Stomach smooth muscle (tissue), 2 donors: ENCODE measurements around the gene SLC66A1.

ENCODE experiments used
- H3K27ac ChIP-seq: one replicate; pipeline ENCODE4 v1.7.0; 2013; ENCODE audit warnings: mild to moderate bottlenecking, low read length, inconsistent platforms
- H3K27me3 ChIP-seq, 2 donors: one replicate each; pipeline ENCODE4 v1.7.0; 2013; ENCODE audit warnings: low read length in 2 of 2; ENCODE audit not compliant: insufficient read depth in 2 of 2, control insufficient read depth in 1 of 2
- H3K36me3 ChIP-seq, 2 donors: one replicate each; pipeline ENCODE4 v1.7.0; 2013; ENCODE audit warnings: low read length in 2 of 2; ENCODE audit not compliant: control insufficient read depth in 2 of 2, insufficient read depth in 2 of 2
- H3K4me1 ChIP-seq: one replicate; pipeline ENCODE4 v1.7.0; 2013; ENCODE audit warnings: low read length; ENCODE audit not compliant: control insufficient read depth, insufficient read depth
- H3K4me3 ChIP-seq, 2 donors: one replicate each; pipeline ENCODE4 v1.7.0; 2013; ENCODE audit warnings: low read length in 2 of 2
- H3K9ac ChIP-seq, 2 donors: one replicate each; pipeline ENCODE4 v1.7.0; 2013; ENCODE audit warnings: low read length in 2 of 2, mild to moderate bottlenecking in 1 of 2
- H3K9me3 ChIP-seq, 2 donors: one replicate each; pipeline ENCODE4 v1.7.0; 2013; ENCODE audit warnings: low read length in 2 of 2; ENCODE audit not compliant: control insufficient read depth in 2 of 2
- donor health status: healthy.
- donor health status: Pancreatic carcinoma.

SLC66A1 gene

DNA sequence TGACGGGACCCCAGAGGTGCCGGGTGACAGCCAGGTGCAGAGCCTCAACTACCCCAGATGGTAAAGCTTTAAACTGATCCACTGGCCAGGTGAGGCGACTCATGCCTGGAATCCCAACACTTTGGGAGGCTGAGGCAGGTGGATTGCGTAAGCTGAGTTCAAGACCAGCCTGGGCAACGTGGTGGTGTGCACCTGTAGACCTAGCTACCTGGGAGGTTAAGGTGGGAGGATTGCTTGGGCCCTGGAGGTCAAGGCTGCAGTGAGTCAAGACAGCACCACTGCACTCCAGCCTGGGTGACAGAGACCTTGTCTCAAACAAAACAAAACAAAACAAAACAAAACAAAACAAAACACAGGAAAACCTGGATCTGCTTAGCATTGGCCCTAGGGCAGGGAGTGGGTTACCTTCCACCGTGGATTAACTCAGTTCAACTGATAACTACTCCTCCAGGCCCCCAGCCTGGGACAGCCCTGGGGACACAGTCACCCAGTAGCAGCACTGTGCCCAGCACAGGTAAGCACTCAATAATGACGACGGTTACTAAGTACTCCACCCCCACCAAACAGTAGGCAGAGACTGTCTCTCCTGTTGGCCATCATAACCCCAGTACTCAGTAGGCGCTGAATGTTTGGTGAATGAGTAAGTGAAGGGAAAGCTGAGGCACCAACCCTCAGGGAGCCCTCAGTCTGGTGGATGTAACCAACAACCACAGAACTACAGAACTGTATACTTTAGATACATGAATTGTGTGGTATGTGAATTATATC, 21.6 kb downstream of the SLC66A1 start:
- Histone ChIP-seq H3K4me1 (no peaks in the 10 kb centered on the region), H3K9me3 (no peaks in the 10 kb centered on the region), H3K27me3 (no peaks in the 10 kb centered on the region), H3K9ac (no peak overlapping the region), H3K27ac (no peak overlapping the region), H3K36me3 (peaks cover 0 to 6% of the 10 kb centered on the region in 2 donors), H3K4me3 (no peak overlapping the region)

DNA sequence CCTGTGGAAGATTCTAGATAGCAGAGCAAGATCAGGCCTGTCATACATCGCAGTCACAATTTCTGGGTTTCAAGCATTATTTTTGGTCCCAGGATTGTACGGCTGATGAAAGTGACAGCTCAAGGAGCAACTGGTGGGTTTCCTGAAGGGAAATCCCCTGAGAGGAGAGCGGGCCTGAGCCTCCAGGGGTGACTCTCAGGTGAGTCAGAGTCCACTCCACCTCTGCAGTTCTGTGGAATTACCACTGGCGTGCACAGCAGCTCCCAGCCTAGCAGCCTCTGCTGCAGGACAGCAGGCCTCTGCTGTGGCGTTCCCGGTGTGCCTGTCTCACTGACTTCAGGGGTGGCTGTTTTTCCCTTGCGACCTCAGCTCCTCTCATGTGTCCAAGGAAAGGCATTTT, 24.4 kb downstream of the SLC66A1 start:
- H3K27ac ChIP-seq = no peak overlapping the region
- H3K4me3 ChIP-seq = no peak overlapping the region
- no peaks in the 10 kb centered on the region for H3K27me3 ChIP-seq
- peaks cover 7 to 9% of the 10 kb centered on the region in 2 donors for H3K36me3 ChIP-seq
- H3K9ac ChIP-seq = no peak overlapping the region
- peaks cover 5% of the 10 kb centered on the region for H3K4me1 ChIP-seq
- H3K9me3 ChIP-seq = no peaks in the 10 kb centered on the region

DNA sequence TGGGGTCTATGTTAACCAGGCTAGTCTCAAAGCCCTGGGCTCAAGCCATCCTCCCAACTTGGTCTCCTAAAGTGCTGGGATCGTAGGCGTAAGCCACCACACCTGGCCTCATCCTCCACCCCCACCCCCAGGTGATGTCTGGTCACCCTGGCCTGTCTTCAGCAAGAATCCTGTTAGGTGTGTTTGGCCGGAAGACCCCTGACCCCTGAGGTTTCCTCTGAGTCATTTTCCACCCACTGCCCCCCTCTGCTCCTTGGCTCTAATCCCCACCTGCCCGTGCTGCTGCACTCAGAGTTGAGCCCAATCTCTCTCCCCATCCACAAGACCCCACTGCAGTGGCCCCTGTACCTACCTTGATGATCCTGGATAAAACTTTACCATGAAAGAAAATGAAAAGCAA, 25.2 kb downstream of the SLC66A1 start:
- Histone ChIP-seq H3K9me3 (no peaks in the 10 kb centered on the region), H3K27ac (no peak overlapping the region), H3K4me3 (no peak overlapping the region), H3K27me3 (no peaks in the 10 kb centered on the region), H3K9ac (no peak overlapping the region), H3K4me1 (peaks cover 12% of the 10 kb centered on the region), H3K36me3 (peaks cover 9 to 11% of the 10 kb centered on the region in 2 donors)

- H3K9me3 ChIP-seq = no peaks in the 10 kb centered on the region
- H3K4me1 ChIP-seq = peaks cover 15% of the 10 kb centered on the region
- H3K36me3 ChIP-seq = peaks cover 15 to 18% of the 10 kb centered on the region in 2 donors
- H3K27me3 ChIP-seq = no peaks in the 10 kb centered on the region
- H3K27ac ChIP-seq = no peak overlapping the region
- no peak overlapping the region for H3K9ac ChIP-seq
- H3K4me3 ChIP-seq = no peak overlapping the region
Observed at GRCh38 chr1:19338323-19338762, 26.2 kb downstream of the SLC66A1 start.

DNA sequence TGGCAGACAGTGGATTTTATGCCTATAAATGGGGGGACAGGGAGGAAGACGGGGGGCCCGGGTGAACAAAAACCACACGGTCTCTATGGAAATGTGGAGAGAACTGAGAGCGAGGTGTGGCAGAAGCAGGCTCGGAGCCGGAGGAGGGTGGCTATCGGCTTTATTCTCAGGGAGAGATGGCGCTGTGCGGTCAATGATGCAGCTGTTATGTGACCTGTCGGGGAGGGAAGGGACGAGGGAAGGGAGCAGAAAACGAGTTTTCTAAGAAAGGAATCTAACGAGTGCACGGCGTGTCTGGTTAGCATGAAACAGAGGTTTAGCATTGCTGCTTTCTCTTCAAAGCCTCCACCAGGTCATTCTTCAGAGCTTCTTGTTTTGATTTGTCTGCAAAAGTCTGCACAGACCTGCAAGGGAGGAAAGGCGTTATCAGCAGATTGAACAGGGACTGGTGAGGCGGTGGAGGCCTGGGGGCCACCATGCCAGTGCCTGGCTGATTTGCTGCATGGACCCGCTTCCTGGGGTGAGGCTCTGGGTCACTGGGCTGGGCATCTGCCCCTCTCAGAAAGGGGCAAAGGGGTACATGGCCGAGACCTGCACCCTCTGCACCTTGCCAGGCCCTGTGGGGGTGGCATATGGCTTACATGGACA, 27.2 kb downstream of the SLC66A1 start:
- Histone ChIP-seq H3K4me3 (no peak overlapping the region), H3K27ac (no peak overlapping the region), H3K9me3 (no peaks in the 10 kb centered on the region), H3K4me1 (peaks cover 18% of the 10 kb centered on the region), H3K36me3 (peaks cover 19 to 26% of the 10 kb centered on the region in 2 donors), H3K9ac (no peak overlapping the region), H3K27me3 (no peaks in the 10 kb centered on the region)

DNA sequence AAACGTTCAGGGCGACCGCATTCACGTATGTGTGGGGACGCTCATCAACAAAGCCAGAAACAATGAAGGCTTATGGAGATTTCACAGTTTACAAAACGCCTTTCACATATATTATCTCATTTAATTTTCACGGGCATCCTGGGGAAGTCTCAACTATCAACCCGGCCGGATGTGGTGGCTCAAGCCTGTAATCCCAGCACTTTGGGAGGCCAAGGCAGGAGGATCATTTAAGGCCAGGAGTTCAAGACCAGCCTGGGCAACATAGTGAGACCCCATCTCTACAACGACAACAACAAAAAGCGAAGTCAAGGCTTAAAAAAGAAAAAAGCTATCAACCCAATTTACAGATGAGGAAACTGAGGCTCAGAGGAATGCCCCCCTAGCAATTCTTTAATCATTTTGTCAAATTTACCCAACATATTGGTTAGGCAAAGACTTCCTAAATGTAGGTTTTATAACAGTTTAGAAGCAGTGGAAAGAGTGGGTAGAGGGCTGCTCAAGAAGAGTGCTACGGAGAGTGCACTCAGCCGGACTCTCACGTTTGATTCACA, 28.3 kb downstream of the SLC66A1 start:
- peaks cover 22% of the 10 kb centered on the region for H3K4me1 ChIP-seq
- no peaks in the 10 kb centered on the region for H3K27me3 ChIP-seq
- H3K36me3 ChIP-seq = peaks cover 21 to 31% of the 10 kb centered on the region in 2 donors
- H3K9me3 ChIP-seq = no peaks in the 10 kb centered on the region
- no peak overlapping the region for H3K27ac ChIP-seq
- no peak overlapping the region for H3K4me3 ChIP-seq
- H3K9ac ChIP-seq = no peak overlapping the region

- Histone ChIP-seq H3K4me3 (no peak overlapping the region), H3K9ac (no peak overlapping the region), H3K27me3 (no peaks in the 10 kb centered on the region), H3K36me3 (peaks cover 21 to 32% of the 10 kb centered on the region in 2 donors), H3K27ac (no peak overlapping the region), H3K4me1 (peaks cover 23% of the 10 kb centered on the region), H3K9me3 (no peaks in the 10 kb centered on the region)
Observed at GRCh38 chr1:19341201-19342061, 29.3 kb downstream of the SLC66A1 start.

GRCh38 chr1:19342062-19342750, 30.1 kb downstream of the SLC66A1 start:
- H3K36me3 ChIP-seq = peaks cover 21 to 32% of the 10 kb centered on the region in 2 donors
- peaks cover 23% of the 10 kb centered on the region for H3K4me1 ChIP-seq

GRCh38 chr1:19342894-19343616, 30.9 kb downstream of the SLC66A1 start:
- Histone ChIP-seq H3K27me3 (no peaks in the 10 kb centered on the region), H3K27ac (no peak overlapping the region), H3K9ac (no peak overlapping the region), H3K36me3 (peaks cover 21 to 32% of the 10 kb centered on the region in 2 donors), H3K9me3 (no peaks in the 10 kb centered on the region), H3K4me1 (peaks cover 27% of the 10 kb centered on the region), H3K4me3 (no peak overlapping the region)

More at GRCh38 chr1:19342062-19342750, 30.1 kb downstream of the SLC66A1 start:
- Histone ChIP-seq H3K9me3 (no peaks in the 10 kb centered on the region), H3K9ac (no peak overlapping the region), H3K4me3 (no peak overlapping the region), H3K27ac (no peak overlapping the region), H3K27me3 (no peaks in the 10 kb centered on the region)
